ENCODE measurements around the gene MBNL1. TPM values are rescaled to one million over a fixed set of nuclear protein-coding genes. Genes with fewer than 3 reads are reported as not detected.

Gene MBNL1
- total RNA-seq, 1 donor: 545 TPM

DNA sequence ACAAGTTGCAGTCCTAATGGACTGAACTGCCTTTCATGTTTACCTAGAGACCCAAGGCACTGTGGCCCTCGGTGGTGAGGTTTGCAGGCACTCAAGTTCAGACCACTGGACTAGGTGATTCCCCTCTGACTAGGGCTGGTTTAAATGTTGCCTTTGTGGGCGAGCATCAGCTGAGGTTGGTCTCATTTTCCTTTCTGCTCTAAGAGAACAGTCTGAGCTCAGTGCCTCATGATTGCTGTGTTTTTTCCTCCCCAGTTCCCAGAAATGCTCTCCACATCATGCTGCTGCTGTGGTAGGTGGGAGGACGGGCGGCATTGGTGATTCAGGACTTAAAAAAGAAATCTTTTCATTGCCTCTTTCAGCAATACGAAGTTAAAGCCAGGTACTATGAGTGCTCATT is 237.2 kb downstream of the MBNL1 start:
- Histone ChIP-seq H3K27ac (ENCODE audit: low read depth, low read length) (no peak overlapping the region), H3K27me3 (ENCODE audit: insufficient read depth, low read length) (no peaks in the 10 kb centered on the region), H3K9me3 (ENCODE audit: low read depth, low read length) (no peaks in the 10 kb centered on the region), H4K20me1 (ENCODE audit: insufficient read depth, low read length) (no peaks in the 10 kb centered on the region), H3K4me1 (ENCODE audit: insufficient read depth, low read length) (no peaks in the 10 kb centered on the region), H3K79me2 (ENCODE audit: insufficient read depth, low read length) (no peaks in the 10 kb centered on the region), H3K4me2 (ENCODE audit: insufficient read depth, low read length) (no peak overlapping the region), H2AFZ (ENCODE audit: low read length) (no peak overlapping the region), H3K4me3 (ENCODE audit: insufficient read depth, low read length) (no peak overlapping the region), H3K36me3 (ENCODE audit: insufficient read depth, low read length) (no peaks in the 10 kb centered on the region)
- DNase-seq (ENCODE audit: insufficient read length, low spot score, missing footprints): no peak
- TF ChIP-seq CTCF (IDR thresholded peaks at IDR 0.05; ENCODE audit: extremely low read depth, low read depth, low read length): no peak

- H4K20me1 ChIP-seq (ENCODE audit: insufficient read depth, low read length): no peaks in the 10 kb centered on the region
- H3K4me3 ChIP-seq (ENCODE audit: insufficient read depth, low read length): no peak overlapping the region
- no peak overlapping the region for H3K27ac ChIP-seq (ENCODE audit: low read depth, low read length)
- H3K9me3 ChIP-seq (ENCODE audit: low read depth, low read length): no peaks in the 10 kb centered on the region
- TF ChIP-seq CTCF (IDR thresholded peaks at IDR 0.05; ENCODE audit: extremely low read depth, low read depth, low read length): peak; percentile 18
- no peak overlapping the region for H2AFZ ChIP-seq (ENCODE audit: low read length)
- no peaks in the 10 kb centered on the region for H3K27me3 ChIP-seq (ENCODE audit: insufficient read depth, low read length)
- H3K4me2 ChIP-seq (ENCODE audit: insufficient read depth, low read length): no peak overlapping the region
- peak; percentile 5 for DNase-seq (ENCODE audit: insufficient read length, low spot score, missing footprints)
- H3K79me2 ChIP-seq (ENCODE audit: insufficient read depth, low read length): no peaks in the 10 kb centered on the region
- no peaks in the 10 kb centered on the region for H3K4me1 ChIP-seq (ENCODE audit: insufficient read depth, low read length)
- H3K36me3 ChIP-seq (ENCODE audit: insufficient read depth, low read length): no peaks in the 10 kb centered on the region
Observed at GRCh38 chr3:152508705-152509104, 240.0 kb downstream of the MBNL1 start.

- TF ChIP-seq CTCF (IDR thresholded peaks at IDR 0.05; ENCODE audit: extremely low read depth, low read depth, low read length): no peak
- H3K27ac ChIP-seq (ENCODE audit: low read depth, low read length): no peak overlapping the region
- H3K9me3 ChIP-seq (ENCODE audit: low read depth, low read length): no peaks in the 10 kb centered on the region
- H2AFZ ChIP-seq (ENCODE audit: low read length): no peak overlapping the region
- H3K4me2 ChIP-seq (ENCODE audit: insufficient read depth, low read length): no peak overlapping the region
- H3K4me1 ChIP-seq (ENCODE audit: insufficient read depth, low read length): no peaks in the 10 kb centered on the region
- H3K4me3 ChIP-seq (ENCODE audit: insufficient read depth, low read length): no peak overlapping the region
- H3K36me3 ChIP-seq (ENCODE audit: insufficient read depth, low read length): no peaks in the 10 kb centered on the region
- H3K79me2 ChIP-seq (ENCODE audit: insufficient read depth, low read length): no peaks in the 10 kb centered on the region
- DNase-seq (ENCODE audit: insufficient read length, low spot score, missing footprints): no peak
- H4K20me1 ChIP-seq (ENCODE audit: insufficient read depth, low read length): no peaks in the 10 kb centered on the region
- H3K27me3 ChIP-seq (ENCODE audit: insufficient read depth, low read length): no peaks in the 10 kb centered on the region
Observed at GRCh38 chr3:152511904-152512303, 243.2 kb downstream of the MBNL1 start.

GRCh38 chr3:152513301-152513960 is 244.7 kb downstream of the MBNL1 start:
- Histone ChIP-seq H3K27ac (ENCODE audit: low read depth, low read length) (no peak overlapping the region), H3K4me2 (ENCODE audit: insufficient read depth, low read length) (no peak overlapping the region), H3K79me2 (ENCODE audit: insufficient read depth, low read length) (no peaks in the 10 kb centered on the region), H3K4me3 (ENCODE audit: insufficient read depth, low read length) (no peak overlapping the region), H2AFZ (ENCODE audit: low read length) (no peak overlapping the region), H4K20me1 (ENCODE audit: insufficient read depth, low read length) (no peaks in the 10 kb centered on the region), H3K27me3 (ENCODE audit: insufficient read depth, low read length) (no peaks in the 10 kb centered on the region), H3K9me3 (ENCODE audit: low read depth, low read length) (no peaks in the 10 kb centered on the region), H3K4me1 (ENCODE audit: insufficient read depth, low read length) (no peaks in the 10 kb centered on the region), H3K36me3 (ENCODE audit: insufficient read depth, low read length) (no peaks in the 10 kb centered on the region)
- TF ChIP-seq CTCF (IDR thresholded peaks at IDR 0.05; ENCODE audit: extremely low read depth, low read depth, low read length): no peak
- DNase-seq (ENCODE audit: insufficient read length, low spot score, missing footprints): no peak

Small RNA genes lying within 50 kb of the gene (small RNA-seq; reads per million reads assigned to genes)
- gene RF00019: not detected
